H1 (cell line): Measurements from ENCODE around the gene MKLN1. TPM values are rescaled to one million over a fixed set of nuclear protein-coding genes. Genes with fewer than 3 reads are reported as not detected.

ENCODE experiments used
- CTCF ChIA-PET: fragments of 300-600 bp; sonication (Branson Sonifier 250); formaldehyde crosslinking; loops from one replicate; lab custom pipeline; 2021; ENCODE audit not compliant: partially characterized antibody; lab: Charles Lee
- POLR2A ChIA-PET: fragments of 300-600 bp; sonication (Branson Sonifier 250); formaldehyde crosslinking; loops from one replicate; lab custom pipeline; 2021; ENCODE audit warnings: inconsistent platforms; ENCODE audit not compliant: partially characterized antibody; lab: Charles Lee
- DNase-seq, 2 experiments: peaks; one replicate each; pipeline versions ENCODE4 v3.0.0 to v3.0.0-alpha.2; 2010 to 2022; ENCODE audit warnings: low spot score in 2 of 2, low read depth in 1 of 2, mixed read lengths in 1 of 2
- FAIRE-seq: peaks from 2 replicates; lab custom pipeline; 2011; peaks lifted over from hg19 to GRCh38; lab: Jason Lieb, UNC
- H2AFZ ChIP-seq: 2 replicates; pipeline ENCODE4 v1.8.1; 2012; ENCODE audit warnings: low read length, inconsistent platforms
- H2AK5ac ChIP-seq: 2 replicates; pipeline ENCODE4 v1.6.1; 2013; ENCODE audit warnings: low read depth, low read length
- H2BK120ac ChIP-seq: replicated peaks from 2 replicates; pipeline ENCODE3; 2013; ENCODE audit warnings: low read depth, low read length, inconsistent platforms
- H2BK12ac ChIP-seq: 2 replicates; pipeline ENCODE4 v1.6.1; 2013; ENCODE audit warnings: low read depth, low read length
- H2BK15ac ChIP-seq: 2 replicates; pipeline ENCODE4 v1.6.1; 2013; ENCODE audit warnings: low read length
- H2BK20ac ChIP-seq: 2 replicates; pipeline ENCODE4 v1.6.1; 2013; ENCODE audit warnings: low read length
- H2BK5ac ChIP-seq: 2 replicates; pipeline ENCODE4 v1.6.1; 2013; ENCODE audit warnings: low read depth, low read length
- H3K14ac ChIP-seq: 2 replicates; pipeline ENCODE4 v1.6.1; 2013; ENCODE audit warnings: inconsistent platforms; ENCODE audit not compliant: insufficient read length
- H3K18ac ChIP-seq: 2 replicates; pipeline ENCODE4 v1.6.1; 2013; ENCODE audit warnings: low read length; ENCODE audit errors: extremely low read depth
- H3K23ac ChIP-seq: 2 replicates; pipeline ENCODE4 v1.6.1; 2013; ENCODE audit warnings: inconsistent platforms; ENCODE audit not compliant: insufficient read length
- H3K23me2 ChIP-seq: 2 replicates; pipeline ENCODE4 v1.6.1; 2013; ENCODE audit warnings: low read depth, low read length
- H3K27ac ChIP-seq: 2 replicates; pipeline ENCODE4 v1.6.1; 2011; ENCODE audit warnings: low read depth, low read length, inconsistent platforms
- H3K27me3 ChIP-seq, 4 experiments: replicated peaks in 1 of 4; 1 replicate in 1 of 4; 2 replicates in 3 of 4; pipeline versions ENCODE4 v1.6.1 to v1.8.1; 2011 to 2013; ENCODE audit warnings: low read length in 3 of 4, mild to moderate bottlenecking in 3 of 4, inconsistent platforms in 2 of 4, mixed read lengths in 2 of 4, moderate library complexity in 1 of 4; ENCODE audit not compliant: control insufficient read depth in 3 of 4, insufficient read depth in 3 of 4; ENCODE audit errors: extremely low read depth in 1 of 4
- H3K36me3 ChIP-seq, 4 experiments: 2 replicates each; pipeline versions ENCODE4 v1.6.1 to v1.8.1; 2011 to 2013; ENCODE audit warnings: mild to moderate bottlenecking in 4 of 4, low read length in 3 of 4, moderate library complexity in 2 of 4, control low read depth in 1 of 4, inconsistent platforms in 1 of 4; ENCODE audit not compliant: insufficient read depth in 4 of 4, control insufficient read depth in 2 of 4
- H3K4ac ChIP-seq: replicated peaks from 2 replicates; pipeline ENCODE3; 2013; ENCODE audit warnings: low read length, low read depth, mixed read lengths, inconsistent platforms; ENCODE audit not compliant: insufficient read length
- H3K4me1 ChIP-seq, 4 experiments: replicated peaks in 1 of 4; 1 replicate in 1 of 4; 2 replicates in 3 of 4; pipeline versions ENCODE4 v1.6.1 to v1.8.1; 2011 to 2013; ENCODE audit warnings: low read length in 3 of 4, inconsistent platforms in 2 of 4, mixed read lengths in 1 of 4; ENCODE audit not compliant: insufficient read depth in 4 of 4, control insufficient read depth in 3 of 4
- H3K4me2 ChIP-seq, 2 experiments: 2 replicates each; pipeline versions ENCODE4 v1.6.1 to v1.8.1; 2011 to 2013; ENCODE audit warnings: low read depth in 2 of 2, low read length in 2 of 2, control low read depth in 1 of 2, inconsistent platforms in 1 of 2, mild to moderate bottlenecking in 1 of 2; ENCODE audit not compliant: insufficient read depth in 1 of 2
- H3K4me3 ChIP-seq, 4 experiments: fragments of 200-600, 300-600 bp in 1 of 4; sonication (generic), shearing (Covaris generic), sonication (Bioruptor Twin) in 1 of 4; 2 replicates each; pipeline versions ENCODE4 v1.5.1 to v1.8.1; 2011 to 2016; ENCODE audit warnings: low read length in 4 of 4, low read depth in 3 of 4, control low read depth in 2 of 4, inconsistent platforms in 2 of 4, mild to moderate bottlenecking in 2 of 4, mixed read lengths in 1 of 4, moderate library complexity in 1 of 4; ENCODE audit not compliant: insufficient read depth in 2 of 4; ENCODE audit errors: extremely low read depth in 1 of 4
- H3K56ac ChIP-seq: replicated peaks from 2 replicates; pipeline ENCODE3; 2013; ENCODE audit warnings: low read depth, mild to moderate bottlenecking, mixed read lengths, low read length, inconsistent platforms; ENCODE audit not compliant: insufficient read length
- H3K79me1 ChIP-seq: 2 replicates; pipeline ENCODE4 v1.6.1; 2013; ENCODE audit warnings: low read depth, low read length, control low read depth
- H3K79me2 ChIP-seq, 2 experiments: 2 replicates each; pipeline versions ENCODE4 v1.6.1 to v1.8.1; 2012 to 2013; ENCODE audit warnings: low read length in 2 of 2, mild to moderate bottlenecking in 2 of 2, inconsistent platforms in 1 of 2; ENCODE audit not compliant: insufficient read depth in 2 of 2, control insufficient read depth in 1 of 2
- H3K9ac ChIP-seq, 4 experiments: replicated peaks in 1 of 4; 1 replicate in 1 of 4; 2 replicates in 3 of 4; pipeline versions ENCODE4 v1.6.1 to v1.8.1; 2011 to 2013; ENCODE audit warnings: low read depth in 3 of 4, low read length in 3 of 4, control low read depth in 2 of 4, mild to moderate bottlenecking in 2 of 4, moderate library complexity in 2 of 4, inconsistent platforms in 1 of 4; ENCODE audit errors: extremely low read depth in 1 of 4
- H3K9me3 ChIP-seq, 2 experiments: 2 replicates each; pipeline versions ENCODE4 v1.6.1 to v1.8.1; 2012 to 2013; ENCODE audit warnings: mild to moderate bottlenecking in 2 of 2, moderate library complexity in 2 of 2, control low read depth in 1 of 2, inconsistent platforms in 1 of 2, low read depth in 1 of 2, low read length in 1 of 2, mixed read lengths in 1 of 2; ENCODE audit not compliant: insufficient read depth in 2 of 2
- H4K20me1 ChIP-seq, 2 experiments: replicated peaks in 1 of 2; 2 replicates each; pipeline versions ENCODE3 to v1.8.1; 2011 to 2013; ENCODE audit warnings: inconsistent platforms in 2 of 2, low read length in 2 of 2, mild to moderate bottlenecking in 1 of 2; ENCODE audit not compliant: insufficient read depth in 2 of 2, control insufficient read depth in 1 of 2
- H4K5ac ChIP-seq: 2 replicates; pipeline ENCODE4 v1.6.1; 2013; ENCODE audit warnings: low read length, low read depth, mixed read lengths, inconsistent platforms; ENCODE audit not compliant: insufficient read length
- H4K8ac ChIP-seq: 2 replicates; pipeline ENCODE4 v1.8.0; 2013; ENCODE audit warnings: mild to moderate bottlenecking, moderate library complexity, low read length, inconsistent platforms; ENCODE audit not compliant: insufficient read depth; ENCODE audit errors: extremely low read depth
- H4K91ac ChIP-seq: replicated peaks from 2 replicates; pipeline ENCODE3; 2013; ENCODE audit warnings: low read length, mixed read lengths, inconsistent platforms; ENCODE audit not compliant: insufficient read length
- CHD2 ChIP-seq: IDR thresholded peaks from 2 replicates; pipeline ENCODE4 v1.6.1; 2012; ENCODE audit warnings: low read length, improper control_type of control experiment
- PHF8 ChIP-seq: fragments of 200-600 bp; sonication (generic); conservative IDR thresholded peaks from 2 replicates; pipeline ENCODE4 v1.7.1; 2012; ENCODE audit warnings: low read depth, mild to moderate bottlenecking, inconsistent platforms, low read length, moderate library complexity
- SIN3A ChIP-seq, 2 experiments: IDR thresholded peaks in 1 of 2; conservative IDR thresholded peaks in 1 of 2; 2 replicates each; pipeline ENCODE4 v1.6.1; 2011 to 2012; ENCODE audit warnings: low read length in 2 of 2, improper control_type of control experiment in 1 of 2, low read depth in 1 of 2, mild to moderate bottlenecking in 1 of 2
- SRF ChIP-seq: IDR thresholded peaks from 2 replicates; pipeline ENCODE4 v1.6.1; 2011; ENCODE audit warnings: mild to moderate bottlenecking, low read depth, low read length, moderate library complexity
- WGBS, 2 experiments: shearing (Covaris generic) in 1 of 2; methylation state at CpG; one replicate each; pipeline versions ENCODE4 v1.1.6 to v1.1.7; 2013 to 2015; ENCODE audit warnings: low lambda C conversion rate in 2 of 2, mixed read lengths in 2 of 2, inconsistent platforms in 1 of 2, low coverage in 1 of 2, missing lambda C conversion rate in 1 of 2; ENCODE audit not compliant: insufficient replicate concordance in 2 of 2, insufficient coverage in 1 of 2, insufficient read length in 1 of 2; ENCODE audit errors: extremely low coverage in 1 of 2, missing lambda C conversion rate in 1 of 2; 5-methylcytosine and 5-hydroxymethylcytosine counted together
- polyA plus RNA-seq, 7 experiments: library from polyadenylated mRNA; depleted of rRNA in 3 of 7; stranded (reverse) in 5 of 7; unstranded in 2 of 7; fragments of >200 nt in 5 of 7; fragments of 200-250 nt in 2 of 7; gene quantifications; 1 replicate in 5 of 7; 2 replicates in 1 of 7; 4 replicates in 1 of 7; pipeline versions ENCODE4 v1.2.1 to v1.2.3, GENCODE V29; 2011 to 2013; ENCODE audit warnings: missing spikeins in 2 of 7, mixed read lengths in 2 of 7
- total RNA-seq: library from RNA; stranded (reverse); fragmentation: NEBNext Ultra II Directional; extraction: Animal tissue kit (Norgen Biotek cat#: 25700); gene quantifications from 2 replicates; pipeline ENCODE4 v1.2.1, GENCODE V29; 2021

MKLN1 gene
- total and polyA plus RNA-seq, 2 of the 8 experiments (the other 6 are each of a cell fraction or from before 2014, with no cell fraction given): 22.3 to 50.9 TPM

DNA sequence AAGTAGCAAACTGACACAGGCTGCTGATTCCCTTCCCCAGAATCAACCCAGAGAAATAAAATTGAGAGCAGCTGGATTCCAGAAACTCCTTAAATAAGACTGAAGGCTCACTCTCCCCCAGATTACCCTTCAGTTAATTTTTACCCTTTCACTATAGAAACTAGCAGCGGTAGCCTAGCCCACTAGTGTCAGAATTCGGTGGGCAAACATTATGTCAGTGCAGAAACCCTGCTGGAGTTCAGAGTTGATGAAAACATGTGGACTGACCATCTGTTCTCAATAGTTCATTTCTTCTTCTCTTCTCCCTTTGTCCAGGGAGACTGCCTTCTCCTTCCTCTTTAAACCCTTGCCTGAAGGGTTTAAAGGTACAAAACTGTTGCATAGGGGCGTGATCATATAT, 128.7 kb downstream of the MKLN1 start:
- H2BK12ac ChIP-seq: no peak overlapping the region
- no peaks in the 10 kb centered on the region for H3K4me1 ChIP-seq
- no peaks in the 10 kb centered on the region for H3K9me3 ChIP-seq
- no peak overlapping the region for H2AK5ac ChIP-seq
- FAIRE-seq (no peak), DNase-seq (no peak)
- H4K5ac ChIP-seq: no peak overlapping the region
- H3K79me1 ChIP-seq: no peaks in the 10 kb centered on the region
- no peak overlapping the region for H2BK20ac ChIP-seq
- 94% methylated on average over 3 of the region's 3 CpGs; no CpG with 5 or more reads in 1 of the 2 experiments for WGBS, 2 experiments
- no peak overlapping the region for H3K9ac ChIP-seq
- no peak overlapping the region for H3K23ac ChIP-seq
- no peak overlapping the region for H3K4ac ChIP-seq
- no peak for TF ChIP-seq SIN3A (conservative IDR thresholded peaks at IDR 0.05 in 1 of 2, IDR thresholded peaks at IDR 0.05 in 1 of 2; ENCODE audit: low read depth in 1 of 2, low read length in 2 of 2)
- no peak for TF ChIP-seq SRF
- no peak for TF ChIP-seq PHF8
- no peak for TF ChIP-seq CHD2
- H3K56ac ChIP-seq: no peak overlapping the region
- H2BK5ac ChIP-seq: no peak overlapping the region
- H3K27me3 ChIP-seq: no peaks in the 10 kb centered on the region
- no peak overlapping the region for H3K4me3 ChIP-seq
- H2BK120ac ChIP-seq: no peak overlapping the region
- H4K8ac ChIP-seq: no peak overlapping the region
- no peak overlapping the region for H3K4me2 ChIP-seq
- no peak overlapping the region for H2BK15ac ChIP-seq
- no peaks in the 10 kb centered on the region for H3K36me3 ChIP-seq
- no peak overlapping the region for H3K27ac ChIP-seq
- no peak overlapping the region for H3K18ac ChIP-seq
- CTCF ChIA-PET: no interaction called here
- no peak overlapping the region for H3K14ac ChIP-seq
- H4K91ac ChIP-seq: no peak overlapping the region
- no peaks in the 10 kb centered on the region for H3K23me2 ChIP-seq
- no peaks in the 10 kb centered on the region for H4K20me1 ChIP-seq
- POLR2A ChIA-PET: no interaction called here
- H3K79me2 ChIP-seq: no peaks in the 10 kb centered on the region
- H2AFZ ChIP-seq: no peak overlapping the region
